GM19463 (cell line): Measurements from ENCODE around the gene GSN.

ENCODE experiments used
- ATAC-seq: cut with Tn5 transposase; IDR thresholded peaks from one replicate; pipeline ENCODE4 v1.9.1; 2021; ENCODE audit warnings: mild to moderate bottlenecking, moderate library complexity; ENCODE audit not compliant: unreplicated experiment

GSN gene

GRCh38 chr9:121368745-121369144, 100.8 kb downstream of the GSN start:
- no peak for ATAC-seq

GRCh38 chr9:121369595-121370265, 101.8 kb downstream of the GSN start, which contains the start of gene STOM:
TSS of gene STOM (minus strand) at chr9:121370250. CDS start at chr9:121370187, 63 bp downstream.
- ATAC-seq, result peak; percentile 41

GRCh38 chr9:121371495-121372061, 103.6 kb downstream of the GSN start:
- ATAC-seq, result no peak

GRCh38 chr9:121372239-121373010, 104.5 kb downstream of the GSN start:
- ATAC-seq, result no peak

GRCh38 chr9:121373011-121373729, 105.2 kb downstream of the GSN start:
- no peak for ATAC-seq

GRCh38 chr9:121376214-121376830, 108.4 kb downstream of the GSN start:
- no peak for ATAC-seq

GRCh38 chr9:121380846-121381245, 112.9 kb downstream of the GSN start:
- no peak for ATAC-seq
